Neural crest cell (in vitro differentiated cells): ENCODE data around the gene ARID3B. TPM values are rescaled to one million over a fixed set of nuclear protein-coding genes. Genes with fewer than 3 reads are reported as not detected.
A peak's percentile ranks its signal among the peaks of the same experiment; 100 is the strongest.

Source experiments
- DNase-seq: peaks from one replicate; pipeline ENCODE4 v3.0.0; 2021; ENCODE audit warnings: low read depth, mixed read lengths, low spot score
- H3K27ac Mint-ChIP-seq: one replicate; pipeline ENCODE4 v1.8.0; 2021; ENCODE audit warnings: mild to moderate bottlenecking, mixed read lengths; ENCODE audit not compliant: unreplicated experiment
- H3K27me3 Mint-ChIP-seq: 2 replicates; pipeline ENCODE4 v1.8.0; 2021; ENCODE audit warnings: low read depth, mild to moderate bottlenecking, mixed read lengths
- H3K36me3 Mint-ChIP-seq: 2 replicates; pipeline ENCODE4 v1.8.0; 2021; ENCODE audit warnings: low read depth, mild to moderate bottlenecking, mixed read lengths
- H3K4me1 Mint-ChIP-seq: 2 replicates; pipeline ENCODE4 v1.8.0; 2021; ENCODE audit warnings: mixed read lengths
- H3K4me3 Mint-ChIP-seq: one replicate; pipeline ENCODE4 v1.8.0; 2021; ENCODE audit warnings: mild to moderate bottlenecking, mixed read lengths
- H3K9me3 Mint-ChIP-seq: 2 replicates; pipeline ENCODE4 v1.8.0; 2021; ENCODE audit warnings: mixed read lengths
- CTCF ChIP-seq: fragments of 200-600 bp; sonication (generic); conservative IDR thresholded peaks from 2 replicates; pipeline ENCODE4 v1.5.0; 2021; ENCODE audit warnings: antibody characterized with exemption, mild to moderate bottlenecking
- total RNA-seq: library from RNA; stranded (reverse); gene quantifications from 2 replicates; pipeline ENCODE4 v1.2.1, GENCODE V29; 2021

Gene ARID3B
- total RNA-seq, 1 donor from 2014 or later = 66.5 TPM

GRCh38 chr15:74613953-74614743, 73.1 kb downstream of the ARID3B start:
- no peak for TF ChIP-seq CTCF
- Mint-ChIP-seq H3K9me3 (no peaks in the 10 kb centered on the region), H3K4me3 (peak overlapping the region; percentile 87), H3K27ac (peak overlapping the region; percentile 12), H3K27me3 (no peaks in the 10 kb centered on the region), H3K4me1 (peaks cover 36% of the 10 kb centered on the region), H3K36me3 (no peaks in the 10 kb centered on the region)
- DNase-seq = peak; percentile 57

- peaks cover 41% of the 10 kb centered on the region for H3K4me1 Mint-ChIP-seq
- H3K9me3 Mint-ChIP-seq = no peaks in the 10 kb centered on the region
- TF ChIP-seq CTCF = no peak
- H3K27ac Mint-ChIP-seq = peak overlapping the region; percentile 99
- H3K27me3 Mint-ChIP-seq = no peaks in the 10 kb centered on the region
- peak; percentile 39 for DNase-seq
- no peaks in the 10 kb centered on the region for H3K36me3 Mint-ChIP-seq
- peak overlapping the region; percentile 95 for H3K4me3 Mint-ChIP-seq
These were observed 73.9 kb downstream of the ARID3B start for GRCh38 chr15:74614744-74615507.

- Mint-ChIP-seq H3K27me3 (no peaks in the 10 kb centered on the region), H3K4me1 (peaks cover 41% of the 10 kb centered on the region), H3K36me3 (peaks cover 3% of the 10 kb centered on the region), H3K9me3 (no peaks in the 10 kb centered on the region), H3K27ac (peak within 1 kb of the TSS; percentile 99), H3K4me3 (peak within 1 kb of the TSS; percentile 95)
- peak; percentile 96 for DNase-seq
- TF ChIP-seq CTCF = no peak
These were observed 74.7 kb downstream of the ARID3B start, which contains the start of gene CLK3 for GRCh38 chr15:74615508-74616365. TSS of gene CLK3 (plus strand) at chr15:74615836. CDS start at chr15:74619197, 3,361 bp downstream.

- peaks cover 46% of the 10 kb centered on the region for H3K4me1 Mint-ChIP-seq
- peak overlapping the region; percentile 81 for H3K27ac Mint-ChIP-seq
- no peak for DNase-seq
- peak overlapping the region; percentile 95 for H3K4me3 Mint-ChIP-seq
- no peak for TF ChIP-seq CTCF
- peaks cover 8% of the 10 kb centered on the region for H3K36me3 Mint-ChIP-seq
- H3K9me3 Mint-ChIP-seq = no peaks in the 10 kb centered on the region
- H3K27me3 Mint-ChIP-seq = no peaks in the 10 kb centered on the region
These were observed 75.4 kb downstream of the ARID3B start for GRCh38 chr15:74616366-74616939.

GRCh38 chr15:74616996-74617395, 76.0 kb downstream of the ARID3B start:
- Mint-ChIP-seq H3K4me3 (peak overlapping the region; percentile 95), H3K36me3 (peaks cover 11% of the 10 kb centered on the region), H3K4me1 (peaks cover 50% of the 10 kb centered on the region), H3K27ac (peak overlapping the region; percentile 81), H3K27me3 (no peaks in the 10 kb centered on the region), H3K9me3 (no peaks in the 10 kb centered on the region)
- no peak for DNase-seq
- no peak for TF ChIP-seq CTCF
